Suprapubic skin (tissue), 3 donors: Measurements from ENCODE around the gene ERCC3.

Source experiments
- CTCF ChIP-seq, 2 donors: fragments of 200-600 bp in 1 of 2; fragments of 450-650 bp in 1 of 2; sonication (generic) in 1 of 2; IDR thresholded peaks; one replicate each; pipeline ENCODE4 v1.5.1; 2016 to 2019; ENCODE audit warnings: antibody characterized with exemption in 2 of 2, mild to moderate bottlenecking in 1 of 2, moderate library complexity in 1 of 2
- EP300 ChIP-seq: sonication (generic); formaldehyde crosslinking; IDR thresholded peaks from one replicate; pipeline ENCODE4 v1.6.1; 2017; ENCODE audit warnings: antibody characterized with exemption
- POLR2A ChIP-seq, 2 donors: fragments of 450-650 bp; IDR thresholded peaks; one replicate each; pipeline ENCODE4 v1.6.1; 2017; ENCODE audit warnings: antibody characterized with exemption in 2 of 2, mild to moderate bottlenecking in 2 of 2, moderate library complexity in 2 of 2

GRCh38 chr2:127219171-127220070, 74.5 kb downstream of the ERCC3 start:
- TF ChIP-seq POLR2A (IDR thresholded peaks at IDR 0.05) (no peak), CTCF (IDR thresholded peaks at IDR 0.05) (no peak), EP300 (no peak)
